T-helper 1 cell treated with Interleukin-12 subunit alpha and Interleukin-12 subunit beta and Interleukin-4 antibody, amounts not matched to agents 30 μg/mL and 1 μg/mL, for 36 hours (primary cell): Measurements from ENCODE around the gene HSDL1.
"Not testable (repeated sequence)": the region's sequence is repeated elsewhere in the genome, so short reads cannot be mapped to it uniquely, and the experiment has no call there.

ENCODE experiments used
- H3K27ac Mint-ChIP-seq: one replicate; pipeline ENCODE4 v1.8.0; 2021; ENCODE audit warnings: mild to moderate bottlenecking, mixed read lengths
- H3K27me3 Mint-ChIP-seq: one replicate; pipeline ENCODE4 v1.8.0; 2021; ENCODE audit warnings: low read depth, mixed read lengths
- H3K36me3 Mint-ChIP-seq: one replicate; pipeline ENCODE4 v1.8.0; 2021; ENCODE audit warnings: low read depth, mixed read lengths
- H3K4me1 Mint-ChIP-seq: one replicate; pipeline ENCODE4 v1.8.0; 2021; ENCODE audit warnings: low read depth, mixed read lengths
- H3K4me3 Mint-ChIP-seq: one replicate; pipeline ENCODE4 v1.8.0; 2021; ENCODE audit warnings: mild to moderate bottlenecking, moderate library complexity, mixed read lengths
- H3K9me3 Mint-ChIP-seq: one replicate; pipeline ENCODE4 v1.8.0; 2021; ENCODE audit warnings: mixed read lengths

The HSDL1 gene

GRCh38 chr16:84137769-84138357, 7.1 kb downstream of the HSDL1 start:
- Mint-ChIP-seq H3K9me3 (no peaks in the 10 kb centered on the region), H3K27me3 (peaks cover 5% of the 10 kb centered on the region), H3K4me3 (no peak overlapping the region), H3K27ac (no peak overlapping the region), H3K36me3 (no peaks in the 10 kb centered on the region), H3K4me1 (peaks cover 10% of the 10 kb centered on the region)

- Mint-ChIP-seq H3K4me3 (no peak overlapping the region), H3K9me3 (no peaks in the 10 kb centered on the region), H3K27me3 (peaks cover 3% of the 10 kb centered on the region), H3K27ac (no peak overlapping the region), H3K4me1 (peaks cover 10% of the 10 kb centered on the region), H3K36me3 (no peaks in the 10 kb centered on the region)
Observed at GRCh38 chr16:84137287-84137686, 7.7 kb downstream of the HSDL1 start.

DNA sequence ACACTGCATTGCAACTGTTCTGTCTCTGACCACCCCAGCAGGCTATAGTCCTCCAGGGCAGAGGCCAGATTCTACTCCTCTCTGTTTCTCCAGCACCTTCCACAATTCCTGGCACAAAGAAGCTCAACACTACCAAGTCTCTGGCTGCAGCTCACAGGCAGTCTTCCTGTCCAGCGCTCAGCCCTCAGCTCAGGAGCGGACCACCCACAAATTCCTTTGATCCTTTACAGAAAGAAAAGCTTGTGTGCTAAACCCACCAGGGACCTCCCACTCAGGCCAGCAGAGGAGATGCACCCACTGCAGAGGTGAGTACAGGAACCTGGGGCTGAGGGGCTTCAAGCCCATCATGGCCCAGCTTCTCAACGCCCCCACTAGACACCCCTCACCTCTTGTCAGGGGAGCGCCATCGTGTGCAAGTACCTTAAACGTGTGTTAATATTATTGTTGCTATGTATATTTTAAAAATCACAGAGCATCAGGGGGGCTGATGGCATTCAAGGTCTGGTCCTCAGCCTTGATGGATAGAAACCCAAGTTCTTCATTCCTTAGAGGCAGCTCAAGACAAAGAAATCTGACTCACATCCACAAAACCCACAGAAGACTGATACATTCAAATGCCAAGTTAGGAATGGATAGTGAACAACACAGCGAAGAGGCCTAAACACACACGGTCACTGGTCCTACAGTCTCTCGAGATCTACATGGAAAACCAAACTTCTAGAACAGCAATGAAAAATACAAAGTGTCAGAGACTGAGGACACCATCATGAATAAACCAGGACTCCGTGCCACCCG, 8.4 kb downstream of the HSDL1 start:
- H3K36me3 Mint-ChIP-seq = peaks cover 3% of the 10 kb centered on the region
- peaks cover 3% of the 10 kb centered on the region for H3K27me3 Mint-ChIP-seq
- peaks cover 10% of the 10 kb centered on the region for H3K4me1 Mint-ChIP-seq
- H3K9me3 Mint-ChIP-seq = no peaks in the 10 kb centered on the region
- no peak overlapping the region for H3K4me3 Mint-ChIP-seq
- H3K27ac Mint-ChIP-seq = no peak overlapping the region

- H3K9me3 Mint-ChIP-seq = no peaks in the 10 kb centered on the region
- peaks cover 3% of the 10 kb centered on the region for H3K27me3 Mint-ChIP-seq
- peaks cover 8% of the 10 kb centered on the region for H3K36me3 Mint-ChIP-seq
- no peak overlapping the region for H3K4me3 Mint-ChIP-seq
- H3K4me1 Mint-ChIP-seq = no peaks in the 10 kb centered on the region
- no peak overlapping the region for H3K27ac Mint-ChIP-seq
Observed at GRCh38 chr16:84132527-84133285, 12.3 kb downstream of the HSDL1 start.

GRCh38 chr16:84131117-84131516, 13.9 kb downstream of the HSDL1 start:
- H3K27ac Mint-ChIP-seq = no peak overlapping the region
- no peak overlapping the region for H3K4me3 Mint-ChIP-seq
- H3K9me3 Mint-ChIP-seq = no peaks in the 10 kb centered on the region
- H3K4me1 Mint-ChIP-seq = no peaks in the 10 kb centered on the region
- peaks cover 8% of the 10 kb centered on the region for H3K36me3 Mint-ChIP-seq
- H3K27me3 Mint-ChIP-seq = no peaks in the 10 kb centered on the region

- no peaks in the 10 kb centered on the region for H3K27me3 Mint-ChIP-seq
- no peaks in the 10 kb centered on the region for H3K4me1 Mint-ChIP-seq
- H3K36me3 Mint-ChIP-seq = peaks cover 4% of the 10 kb centered on the region
- H3K9me3 Mint-ChIP-seq = no peaks in the 10 kb centered on the region
- H3K27ac Mint-ChIP-seq = no peak overlapping the region
- H3K4me3 Mint-ChIP-seq = no peak overlapping the region
Observed at GRCh38 chr16:84124257-84125073, 20.5 kb downstream of the HSDL1 start.

- Mint-ChIP-seq H3K9me3 (no peaks in the 10 kb centered on the region), H3K27me3 (no peaks in the 10 kb centered on the region), H3K36me3 (peaks cover 2% of the 10 kb centered on the region), H3K4me3 (no peak overlapping the region), H3K4me1 (peaks cover 10% of the 10 kb centered on the region), H3K27ac (no peak overlapping the region)
Observed at GRCh38 chr16:84121007-84121406, 24.0 kb downstream of the HSDL1 start.

DNA sequence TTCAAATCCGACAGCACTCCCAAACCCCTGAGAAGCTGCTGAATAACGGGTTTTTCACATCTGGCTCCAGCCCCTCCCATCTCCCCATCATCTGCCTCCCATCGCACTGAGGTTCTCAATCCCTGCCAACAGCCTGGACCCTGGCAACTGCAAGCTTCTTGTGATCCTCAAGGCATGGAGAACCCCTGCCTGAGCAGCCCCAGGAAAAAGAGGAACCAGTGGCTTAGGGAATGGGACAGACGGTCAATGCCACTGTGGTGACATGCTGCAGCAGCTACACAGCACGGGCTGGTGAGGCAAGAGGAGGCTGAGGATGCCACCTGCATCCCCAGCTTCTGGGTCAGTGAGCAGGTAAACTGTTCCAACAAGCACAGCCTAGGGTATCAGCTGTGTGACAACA, 25.0 kb downstream of the HSDL1 start:
- no peak overlapping the region for H3K27ac Mint-ChIP-seq
- H3K27me3 Mint-ChIP-seq = no peaks in the 10 kb centered on the region
- no peaks in the 10 kb centered on the region for H3K9me3 Mint-ChIP-seq
- no peaks in the 10 kb centered on the region for H3K36me3 Mint-ChIP-seq
- no peak overlapping the region for H3K4me3 Mint-ChIP-seq
- peaks cover 20% of the 10 kb centered on the region for H3K4me1 Mint-ChIP-seq

GRCh38 chr16:84119368-84119767, 25.6 kb downstream of the HSDL1 start:
- H3K27ac Mint-ChIP-seq = no peak overlapping the region
- H3K4me3 Mint-ChIP-seq = no peak overlapping the region
- no peaks in the 10 kb centered on the region for H3K36me3 Mint-ChIP-seq
- H3K4me1 Mint-ChIP-seq = peaks cover 20% of the 10 kb centered on the region
- H3K27me3 Mint-ChIP-seq = no peaks in the 10 kb centered on the region
- H3K9me3 Mint-ChIP-seq = no peaks in the 10 kb centered on the region

DNA sequence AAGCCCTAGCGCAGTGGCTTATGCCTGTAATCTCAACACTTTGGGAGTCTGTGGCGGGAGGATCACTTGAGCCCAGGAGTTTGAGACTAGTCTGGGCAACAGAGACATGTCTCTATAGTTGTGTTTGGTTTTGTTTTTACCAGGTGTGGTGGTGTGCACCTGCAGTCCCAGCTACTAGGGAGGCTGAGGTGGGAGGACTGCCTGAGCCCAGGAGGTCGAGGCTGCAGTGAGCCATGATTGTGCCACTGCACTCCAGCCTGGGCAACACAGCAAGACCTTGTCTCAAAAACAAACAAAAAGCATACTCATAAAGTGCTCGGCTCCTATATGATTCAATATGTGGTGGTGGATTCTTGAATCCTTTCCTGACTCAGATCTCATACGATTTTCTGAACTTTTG, 26.7 kb downstream of the HSDL1 start:
- not testable (repeated sequence) for H3K9me3 Mint-ChIP-seq, H3K27me3 Mint-ChIP-seq, H3K36me3 Mint-ChIP-seq
- Mint-ChIP-seq H3K27ac (peak overlapping the region; percentile 36), H3K4me1 (peaks cover 20% of the 10 kb centered on the region), H3K4me3 (peak overlapping the region; percentile 53)

DNA sequence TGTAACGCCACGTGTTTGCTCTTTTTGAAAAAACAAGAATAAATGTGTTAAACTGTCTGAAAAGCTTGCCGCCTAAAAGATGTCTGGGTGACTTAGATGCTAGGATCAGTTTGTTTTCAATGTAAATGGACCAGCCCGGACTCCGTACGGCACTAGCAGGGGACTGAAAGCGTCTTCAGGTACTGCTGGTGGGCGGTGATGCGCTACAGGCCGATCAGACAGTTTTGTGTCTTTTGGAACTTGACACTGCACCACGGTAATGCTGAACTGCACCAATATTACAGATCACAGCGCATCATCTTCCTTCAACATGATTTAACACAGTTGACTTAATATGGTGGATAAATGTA, 27.5 kb downstream of the HSDL1 start:
- Mint-ChIP-seq H3K27ac (peak overlapping the region; percentile 89), H3K4me3 (peak overlapping the region; percentile 91), H3K27me3 (no peaks in the 10 kb centered on the region), H3K9me3 (no peaks in the 10 kb centered on the region), H3K4me1 (peaks cover 20% of the 10 kb centered on the region), H3K36me3 (no peaks in the 10 kb centered on the region)

DNA sequence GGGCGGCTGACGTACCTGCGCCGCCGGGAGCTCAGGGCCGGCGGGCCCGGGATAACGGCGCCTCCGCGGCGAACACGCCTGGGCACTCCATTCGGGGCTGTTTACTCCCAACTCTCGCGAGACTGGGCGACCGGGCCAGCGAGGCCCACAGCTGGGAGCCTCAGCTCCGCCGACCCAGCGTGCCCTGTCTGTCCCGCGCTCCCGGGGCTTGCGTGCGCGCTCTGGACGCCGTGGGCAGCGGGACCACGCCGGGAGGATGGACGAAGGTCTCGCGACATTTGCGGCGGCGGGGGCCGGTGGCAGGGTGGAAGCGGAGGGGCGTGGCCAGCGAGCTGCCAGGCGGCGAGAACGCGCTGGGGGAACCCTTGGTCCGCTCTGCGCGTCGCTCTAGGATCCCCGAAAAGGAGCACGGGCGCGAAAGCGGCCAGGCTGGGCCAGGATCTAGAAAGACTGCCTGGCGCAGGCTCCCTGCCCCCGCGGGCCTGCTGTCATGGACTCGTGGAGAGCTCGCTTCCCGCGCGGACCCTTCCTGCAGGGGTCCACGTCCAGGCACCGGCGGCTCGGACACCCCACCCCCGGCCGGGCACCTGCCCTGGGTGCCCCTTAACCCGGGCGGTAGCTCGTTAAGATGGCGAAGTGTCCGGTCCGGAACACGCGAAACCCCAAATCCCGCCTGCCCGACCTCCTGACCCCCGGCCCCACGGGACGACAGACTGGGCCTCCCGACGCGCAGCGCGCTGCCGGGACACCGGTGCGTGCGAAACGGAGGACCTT, 28.1 kb downstream of the HSDL1 start, which contains the start of gene MBTPS1:
Gene MBTPS1, minus strand, starts transcription at position 223 of the 774 bp plus-strand sequence. CDS start 15,159 bp downstream, outside the sequence.
- no peaks in the 10 kb centered on the region for H3K36me3 Mint-ChIP-seq
- H3K27ac Mint-ChIP-seq = peak within 1 kb of the TSS; percentile 90
- peaks cover 20% of the 10 kb centered on the region for H3K4me1 Mint-ChIP-seq
- H3K9me3 Mint-ChIP-seq = no peaks in the 10 kb centered on the region
- H3K4me3 Mint-ChIP-seq = peak within 1 kb of the TSS; percentile 91
- no peaks in the 10 kb centered on the region for H3K27me3 Mint-ChIP-seq

GRCh38 chr16:84115919-84116719, 28.9 kb downstream of the HSDL1 start:
- Mint-ChIP-seq H3K4me3 (peak overlapping the region; percentile 89), H3K27ac (peak overlapping the region; percentile 90), H3K4me1 (peaks cover 20% of the 10 kb centered on the region), H3K36me3 (peaks cover under 1% of the 10 kb centered on the region), H3K9me3 (no peaks in the 10 kb centered on the region), H3K27me3 (no peaks in the 10 kb centered on the region)
